GM19240 (cell line): Measurements from ENCODE around the gene PIK3CG.
A peak's percentile ranks its signal among the peaks of the same experiment; 100 is the strongest.
"Not testable (repeated sequence)": the region's sequence is repeated elsewhere in the genome, so short reads cannot be mapped to it uniquely, and the experiment has no call there.

ENCODE experiments used
- DNase-seq: peaks from one replicate; pipeline ENCODE4 v3.0.0; 2011; ENCODE audit warnings: low spot score; ENCODE audit not compliant: insufficient read length

Gene PIK3CG

GRCh38 chr7:106938122-106938521 is 73.0 kb downstream of the PIK3CG start:
- not testable (repeated sequence) for DNase-seq

- DNase-seq: no peak
These were observed 73.7 kb downstream of the PIK3CG start for GRCh38 chr7:106938803-106939202.

GRCh38 chr7:106944035-106944665 is 79.1 kb downstream of the PIK3CG start:
- DNase-seq: no peak

GRCh38 chr7:106947244-106947728 is 82.2 kb downstream of the PIK3CG start:
- DNase-seq: peak; percentile 38

GRCh38 chr7:106952001-106952657 is 87.0 kb downstream of the PIK3CG start:
- DNase-seq: no peak

GRCh38 chr7:106952658-106953231 is 87.7 kb downstream of the PIK3CG start:
- no peak for DNase-seq

GRCh38 chr7:106954840-106955239 is 89.8 kb downstream of the PIK3CG start:
- no peak for DNase-seq

GRCh38 chr7:106955857-106956256 is 90.8 kb downstream of the PIK3CG start:
- not testable (repeated sequence) for DNase-seq
